Mesothelial cell of epicardium (in vitro differentiated cells): ENCODE measurements around the gene ABCA7. TPM values are rescaled to one million over a fixed set of nuclear protein-coding genes. Genes with fewer than 3 reads are reported as not detected.

Source experiments
- DNase-seq, 2 experiments: peaks; one replicate each; pipeline ENCODE4 v3.0.0; 2021; ENCODE audit warnings: low spot score in 2 of 2; ENCODE audit not compliant: unreplicated experiment in 2 of 2
- H3K27ac Mint-ChIP-seq: 2 replicates; pipeline ENCODE4 v1.8.0; 2021; ENCODE audit warnings: mixed read lengths
- H3K27me3 Mint-ChIP-seq: 2 replicates; pipeline ENCODE4 v1.8.0; 2021; ENCODE audit warnings: low read depth, mixed read lengths
- H3K36me3 Mint-ChIP-seq: 2 replicates; pipeline ENCODE4 v1.8.0; 2021; ENCODE audit warnings: mixed read lengths
- H3K4me1 Mint-ChIP-seq: 2 replicates; pipeline ENCODE4 v1.8.0; 2021; ENCODE audit warnings: mixed read lengths
- H3K4me3 Mint-ChIP-seq: 2 replicates; pipeline ENCODE4 v1.8.0; 2021; ENCODE audit warnings: mild to moderate bottlenecking, moderate library complexity, mixed read lengths
- H3K9me3 Mint-ChIP-seq: 2 replicates; pipeline ENCODE4 v1.8.0; 2021; ENCODE audit warnings: mixed read lengths
- CTCF ChIP-seq: fragments of 200-600 bp; sonication (generic); IDR thresholded peaks from one replicate; pipeline ENCODE4 v1.5.0; 2021; ENCODE audit warnings: antibody characterized with exemption; ENCODE audit not compliant: unreplicated experiment
- total RNA-seq: library from RNA; stranded (reverse); gene quantifications from 3 replicates; pipeline ENCODE4 v1.2.1, GENCODE V29; 2021

The ABCA7 gene
- total RNA-seq, 1 donor from 2014 or later, result 22.5 TPM

- Mint-ChIP-seq H3K36me3 (no peaks in the 10 kb centered on the region), H3K4me1 (no peaks in the 10 kb centered on the region), H3K27me3 (no peaks in the 10 kb centered on the region), H3K9me3 (no peaks in the 10 kb centered on the region), H3K27ac (no peak overlapping the region), H3K4me3 (no peak overlapping the region)
- DNase-seq, result no peak
- no peak for TF ChIP-seq CTCF
These were observed 18.2 kb downstream of the ABCA7 start for GRCh38 chr19:1058112-1058511.

GRCh38 chr19:1060689-1061088 lies 20.8 kb downstream of the ABCA7 start:
- H3K4me3 Mint-ChIP-seq, result no peak overlapping the region
- H3K27ac Mint-ChIP-seq, result no peak overlapping the region
- no peak for TF ChIP-seq CTCF
- peaks cover 8% of the 10 kb centered on the region for H3K4me1 Mint-ChIP-seq
- H3K27me3 Mint-ChIP-seq, result peaks cover 6% of the 10 kb centered on the region
- DNase-seq, result no peak
- no peaks in the 10 kb centered on the region for H3K36me3 Mint-ChIP-seq
- H3K9me3 Mint-ChIP-seq, result no peaks in the 10 kb centered on the region

GRCh38 chr19:1061987-1062386 lies 22.1 kb downstream of the ABCA7 start:
- Mint-ChIP-seq H3K4me3 (no peak overlapping the region), H3K36me3 (no peaks in the 10 kb centered on the region), H3K4me1 (peaks cover 13% of the 10 kb centered on the region), H3K27me3 (peaks cover 11% of the 10 kb centered on the region), H3K9me3 (no peaks in the 10 kb centered on the region), H3K27ac (no peak overlapping the region)
- no peak for DNase-seq
- no peak for TF ChIP-seq CTCF

- Mint-ChIP-seq H3K27me3 (peaks cover 11% of the 10 kb centered on the region), H3K4me3 (no peak overlapping the region)
These were observed 22.6 kb downstream of the ABCA7 start for GRCh38 chr19:1062387-1063029.

GRCh38 chr19:1063030-1063908 lies 23.4 kb downstream of the ABCA7 start:
- Mint-ChIP-seq H3K27me3 (peaks cover 14% of the 10 kb centered on the region), H3K27ac (no peak overlapping the region), H3K4me1 (peaks cover 13% of the 10 kb centered on the region), H3K9me3 (no peaks in the 10 kb centered on the region), H3K36me3 (no peaks in the 10 kb centered on the region), H3K4me3 (no peak overlapping the region)
- TF ChIP-seq CTCF, result no peak
- no peak for DNase-seq

More at GRCh38 chr19:1062387-1063029, 22.6 kb downstream of the ABCA7 start:
- Mint-ChIP-seq H3K9me3 (no peaks in the 10 kb centered on the region), H3K27ac (no peak overlapping the region), H3K36me3 (no peaks in the 10 kb centered on the region), H3K4me1 (peaks cover 13% of the 10 kb centered on the region)
- DNase-seq, result no peak
- no peak for TF ChIP-seq CTCF
